PFSK-1 (cell line): ENCODE results near the gene LRMDA.

Experiments
- FOXP2 ChIP-seq: optimal IDR thresholded peaks from 2 replicates; pipeline ENCODE3; 2011; ENCODE audit warnings: borderline replicate concordance, control low read depth, inconsistent platforms; ENCODE audit not compliant: insufficient read depth; ENCODE audit errors: extremely low read length, extremely low read depth
- POLR2AphosphoS5 ChIP-seq: IDR thresholded peaks from 2 replicates; pipeline ENCODE4 v1.6.1; 2012; ENCODE audit warnings: low read depth, mild to moderate bottlenecking, control low read depth, low read length, moderate library complexity
- REST ChIP-seq, 2 experiments: IDR thresholded peaks; 2 replicates each; pipeline versions ENCODE4 v1.6.1 to v1.8.0; 2011 to 2012; ENCODE audit warnings: low read depth in 2 of 2, low read length in 2 of 2, control low read depth in 1 of 2, inconsistent platforms in 1 of 2, mild to moderate bottlenecking in 1 of 2, moderate library complexity in 1 of 2; ENCODE audit not compliant: insufficient read depth in 1 of 2
- SIN3A ChIP-seq: IDR thresholded peaks from 2 replicates; pipeline ENCODE4 v1.6.1; 2012; ENCODE audit warnings: mild to moderate bottlenecking, low read length, moderate library complexity, borderline replicate concordance; ENCODE audit not compliant: insufficient read depth
- TAF1 ChIP-seq: IDR thresholded peaks from 2 replicates; pipeline ENCODE4 v1.6.1; 2012; ENCODE audit warnings: low read length, control low read depth, borderline replicate concordance; ENCODE audit not compliant: insufficient read depth

LRMDA gene

DNA sequence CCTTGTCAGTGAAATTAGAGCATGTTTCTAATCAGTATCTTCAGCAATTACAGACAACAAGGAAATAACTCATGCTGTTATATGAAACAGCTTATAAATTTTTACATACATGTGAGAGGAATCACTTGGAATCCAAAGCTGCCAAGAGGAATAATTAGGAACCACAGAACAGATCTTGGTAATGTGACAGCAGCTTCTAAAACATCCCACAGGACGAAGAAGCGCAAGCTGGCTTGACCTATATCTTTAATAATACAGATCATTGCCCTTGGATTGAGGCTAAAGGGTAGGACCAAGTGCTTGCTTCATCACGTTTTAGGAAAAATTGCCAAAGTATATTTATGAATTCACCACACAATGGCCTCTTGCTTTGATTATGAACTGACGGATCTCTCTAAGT lies 869.8 kb downstream of the LRMDA start:
- no peak for TF ChIP-seq SIN3A
- TF ChIP-seq POLR2AphosphoS5 = no peak
- no peak for TF ChIP-seq REST (IDR thresholded peaks at IDR 0.05; ENCODE audit: insufficient read depth in 1 of 2, low read depth in 2 of 2, low read length in 2 of 2)
- TF ChIP-seq TAF1 = no peak
- TF ChIP-seq FOXP2 = no peak

DNA sequence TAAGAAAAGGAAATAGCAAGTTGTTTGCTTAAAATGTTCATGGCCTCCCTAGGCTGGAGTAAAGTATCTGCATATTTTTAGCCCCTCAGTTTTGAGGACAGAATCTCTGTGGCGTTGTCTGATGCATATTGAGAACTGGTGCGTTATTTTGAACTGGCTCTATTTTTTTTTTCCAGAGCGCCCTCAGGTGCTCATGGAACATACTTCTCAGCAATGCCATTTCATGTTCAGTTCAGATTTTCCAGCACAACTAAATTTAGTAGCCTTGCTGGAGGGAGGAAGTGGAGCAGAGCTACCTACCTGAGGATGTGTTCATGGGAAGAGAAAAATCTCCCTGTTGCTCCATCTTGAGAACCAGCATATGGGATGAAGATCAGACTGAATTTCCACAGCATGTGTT lies 870.5 kb downstream of the LRMDA start:
- TF ChIP-seq SIN3A (no peak), TAF1 (no peak), FOXP2 (no peak), POLR2AphosphoS5 (no peak), REST (IDR thresholded peaks at IDR 0.05; ENCODE audit: insufficient read depth in 1 of 2, low read depth in 2 of 2, low read length in 2 of 2) (no peak)

DNA sequence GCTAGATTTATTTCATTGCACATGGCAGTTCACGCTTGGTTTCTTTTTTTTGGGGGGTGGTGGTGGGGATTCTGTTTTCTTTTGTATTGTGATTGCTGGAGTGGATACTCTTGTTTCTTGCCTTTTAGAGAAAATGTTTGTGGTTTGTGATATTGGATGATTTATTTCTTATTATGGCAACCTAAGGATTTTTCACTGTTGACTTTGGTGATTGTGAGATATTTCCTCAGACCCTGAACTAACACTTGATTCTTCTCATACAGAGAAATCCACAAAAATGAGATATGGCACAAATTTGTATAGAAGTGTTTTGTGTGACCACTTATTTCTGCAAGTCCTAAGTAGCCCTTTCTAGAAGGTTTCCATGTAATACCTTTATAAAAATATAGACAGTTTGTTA lies 871.1 kb downstream of the LRMDA start:
- TF ChIP-seq FOXP2 (no peak), SIN3A (no peak), REST (IDR thresholded peaks at IDR 0.05; ENCODE audit: insufficient read depth in 1 of 2, low read depth in 2 of 2, low read length in 2 of 2) (no peak), TAF1 (no peak), POLR2AphosphoS5 (no peak)

DNA sequence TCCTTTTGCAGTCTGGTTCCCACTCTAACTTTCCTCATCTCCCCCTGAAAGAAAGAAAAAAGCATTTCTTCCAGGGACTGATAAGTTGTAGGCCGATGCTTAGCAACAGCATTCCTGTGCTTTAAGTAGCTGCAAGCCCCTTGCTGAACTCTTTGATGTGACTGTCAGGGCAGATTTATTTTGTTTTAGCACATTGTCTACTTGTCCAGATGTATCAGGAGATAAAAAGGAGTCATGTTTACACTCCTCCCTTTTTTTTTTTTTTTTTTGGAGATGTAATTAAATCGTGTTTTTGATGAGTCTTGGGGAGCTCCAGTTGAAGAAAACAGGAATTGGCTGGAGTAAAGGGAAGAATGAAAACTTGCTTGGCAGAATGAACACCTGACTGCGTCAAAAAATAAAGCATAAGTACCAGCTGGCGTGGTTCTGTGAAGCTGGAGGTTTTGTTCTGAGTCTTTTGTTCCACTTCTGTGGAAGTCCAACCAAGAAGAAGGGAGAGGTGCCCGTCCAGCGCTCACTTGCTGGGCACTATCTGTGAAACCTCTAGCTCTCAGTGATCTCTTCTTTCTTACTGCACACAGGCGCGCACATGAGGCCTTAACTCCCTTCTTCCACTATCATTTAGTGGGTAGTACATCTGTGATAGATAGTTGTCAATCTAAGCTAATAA lies 871.7 kb downstream of the LRMDA start:
- no peak for TF ChIP-seq FOXP2
- no peak for TF ChIP-seq SIN3A
- no peak for TF ChIP-seq TAF1
- TF ChIP-seq POLR2AphosphoS5 = no peak

DNA sequence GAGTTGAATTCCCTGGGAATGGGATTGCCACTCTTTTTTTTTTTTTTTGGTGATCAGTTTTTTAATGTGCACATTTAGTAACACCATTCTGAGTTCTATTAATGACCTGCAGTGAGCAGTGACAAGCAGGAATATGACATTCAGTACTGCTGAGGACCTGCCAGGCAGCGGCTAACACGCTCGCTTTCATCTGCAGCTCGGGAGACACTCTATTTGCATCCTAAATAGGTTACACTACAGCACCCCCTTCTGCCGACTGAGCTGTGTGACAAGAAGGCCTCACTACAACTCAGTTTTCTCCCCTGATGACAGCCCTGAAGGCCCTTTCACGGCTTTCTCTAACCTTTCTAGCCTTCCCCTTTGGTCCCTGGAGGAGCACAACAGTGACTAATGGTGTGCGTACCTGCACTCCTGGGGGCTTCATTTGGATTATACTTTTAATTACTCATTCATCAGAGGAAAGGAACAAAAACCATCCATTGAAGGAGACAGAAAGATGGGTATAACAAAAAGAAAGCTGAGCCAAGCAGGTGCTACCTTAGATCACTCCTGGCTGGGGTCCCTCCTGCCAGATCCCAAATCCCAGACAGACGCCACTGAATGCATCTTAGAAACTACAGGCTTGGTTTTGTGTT lies 872.4 kb downstream of the LRMDA start:
- no peak for TF ChIP-seq TAF1
- TF ChIP-seq FOXP2 = peak; percentile 18
- TF ChIP-seq REST (IDR thresholded peaks at IDR 0.05; ENCODE audit: insufficient read depth in 1 of 2, low read depth in 2 of 2, low read length in 2 of 2) = no peak
- no peak for TF ChIP-seq SIN3A
- TF ChIP-seq POLR2AphosphoS5 = no peak
